GM21423 (cell line): ENCODE measurements around the gene NPHP1.
"Not testable (repeated sequence)": the region's sequence is repeated elsewhere in the genome, so short reads cannot be mapped to it uniquely, and the experiment has no call there.

ENCODE experiments used
- ATAC-seq: cut with Tn5 transposase; IDR thresholded peaks from one replicate; pipeline ENCODE4 v1.9.1; 2021; ENCODE audit warnings: mild to moderate bottlenecking, moderate library complexity; ENCODE audit not compliant: unreplicated experiment

NPHP1 gene

GRCh38 chr2:110204408-110205385 is at the start of gene NPHP1:
TSS of gene NPHP1 (minus strand) at chr2:110205013. CDS start at chr2:110204968, 45 bp downstream.
- peak; percentile 97 for ATAC-seq

- not testable (repeated sequence) for ATAC-seq
These were observed 43.4 kb upstream of the NPHP1 start for GRCh38 chr2:110248081-110248795.

GRCh38 chr2:110245488-110246435 is 40.9 kb upstream of the NPHP1 start:
- not testable (repeated sequence) for ATAC-seq

GRCh38 chr2:110243283-110243682 is 38.5 kb upstream of the NPHP1 start:
- ATAC-seq, result not testable (repeated sequence)

- not testable (repeated sequence) for ATAC-seq
These were observed 29.7 kb upstream of the NPHP1 start for GRCh38 chr2:110234514-110234913.

GRCh38 chr2:110229886-110230285 is 25.1 kb upstream of the NPHP1 start:
- ATAC-seq, result not testable (repeated sequence)

- not testable (repeated sequence) for ATAC-seq
These were observed 17.8 kb upstream of the NPHP1 start for GRCh38 chr2:110222626-110223025.

- ATAC-seq, result no peak
These were observed 17.1 kb upstream of the NPHP1 start for GRCh38 chr2:110221938-110222337.

GRCh38 chr2:110220190-110220564 is 15.4 kb upstream of the NPHP1 start:
- no peak for ATAC-seq

- no peak for ATAC-seq
These were observed 14.8 kb upstream of the NPHP1 start for GRCh38 chr2:110219496-110220189.

- not testable (repeated sequence) for ATAC-seq
These were observed 14.1 kb upstream of the NPHP1 start for GRCh38 chr2:110218889-110219288.

- no peak for ATAC-seq
These were observed 12.0 kb upstream of the NPHP1 start for GRCh38 chr2:110216803-110217202.

GRCh38 chr2:110216199-110216598 is 11.4 kb upstream of the NPHP1 start:
- no peak for ATAC-seq

GRCh38 chr2:110215566-110216158 is 10.8 kb upstream of the NPHP1 start:
- no peak for ATAC-seq

- ATAC-seq, result no peak
These were observed 10.3 kb upstream of the NPHP1 start for GRCh38 chr2:110215091-110215490.

- not testable (repeated sequence) for ATAC-seq
These were observed 8.7 kb upstream of the NPHP1 start for GRCh38 chr2:110213522-110213921.

GRCh38 chr2:110211938-110212858 is 7.4 kb upstream of the NPHP1 start, which contains the start of gene MTLN:
TSS of gene MTLN (minus strand) at chr2:110212547. CDS start at chr2:110212525, 22 bp downstream.
- ATAC-seq, result peak; percentile 94

GRCh38 chr2:110205660-110206455 is 1.0 kb upstream of the NPHP1 start:
- no peak for ATAC-seq
